Smooth muscle cell (in vitro differentiated cells): Measurements from ENCODE around the gene KRTDAP. TPM values are rescaled to one million over a fixed set of nuclear protein-coding genes. Genes with fewer than 3 reads are reported as not detected.

ENCODE experiments used
- DNase-seq: peaks from one replicate; lab custom pipeline; 2025; ENCODE audit not compliant: unreplicated experiment; lab: John Stamatoyannopoulos, UW
- H2AFZ ChIP-seq: fragments of 200-600 bp; sonication (generic); 2 replicates; pipeline ENCODE4 v1.6.0; 2016; ENCODE audit warnings: antibody characterized with exemption, low read depth, mild to moderate bottlenecking
- H3F3A ChIP-seq: fragments of 200-600 bp; sonication (generic); 2 replicates; pipeline ENCODE4 v1.6.0; 2017; ENCODE audit warnings: antibody characterized with exemption, low read depth
- H3K27ac ChIP-seq: fragments of 200-600 bp; sonication (generic); 2 replicates; pipeline ENCODE4 v1.5.1; 2016; ENCODE audit warnings: low read depth, mild to moderate bottlenecking
- H3K27me3 ChIP-seq: fragments of 200-600 bp; sonication (generic); 2 replicates; pipeline ENCODE4 v1.6.1; 2016; ENCODE audit warnings: low read depth, mild to moderate bottlenecking
- H3K36me3 ChIP-seq: fragments of 200-600 bp; sonication (generic); 2 replicates; pipeline ENCODE4 v1.5.1; 2016; ENCODE audit warnings: low read depth
- H3K4me1 ChIP-seq: fragments of 200-600 bp; sonication (generic); 2 replicates; pipeline ENCODE4 v1.5.1; 2016; ENCODE audit warnings: low read depth
- H3K4me2 ChIP-seq: fragments of 200-600 bp; sonication (generic); 2 replicates; pipeline ENCODE4 v1.6.0; 2016; ENCODE audit warnings: mild to moderate bottlenecking
- H3K4me3 ChIP-seq: fragments of 200-600 bp; sonication (generic); 2 replicates; pipeline ENCODE4 v1.5.1; 2016; ENCODE audit warnings: mild to moderate bottlenecking
- H3K79me2 ChIP-seq: fragments of 200-600 bp; sonication (generic); 2 replicates; pipeline ENCODE4 v1.6.0; 2016; ENCODE audit warnings: low read depth, mild to moderate bottlenecking
- H3K9ac ChIP-seq: fragments of 200-600 bp; sonication (generic); 2 replicates; pipeline ENCODE4 v1.6.0; 2016; ENCODE audit warnings: low read depth
- H3K9me3 ChIP-seq: fragments of 200-600 bp; sonication (generic); replicated peaks from 2 replicates; pipeline ENCODE4 v1.5.1; 2016; ENCODE audit warnings: low read depth
- H4K20me1 ChIP-seq: fragments of 200-600 bp; sonication (generic); 2 replicates; pipeline ENCODE4 v1.6.0; 2016; ENCODE audit warnings: low read depth
- CTCF ChIP-seq: fragments of 200-600 bp; sonication (generic); IDR thresholded peaks from 2 replicates; pipeline ENCODE4 v1.5.1; 2017; ENCODE audit warnings: borderline replicate concordance, mild to moderate bottlenecking, antibody characterized with exemption; ENCODE audit not compliant: insufficient read depth, poor library complexity, severe bottlenecking
- WGBS: methylation state at CpG from one replicate; pipeline ENCODE4 v1.1.7; 2016; ENCODE audit warnings: low lambda C conversion rate; 5-methylcytosine and 5-hydroxymethylcytosine counted together
- polyA plus RNA-seq: library from polyadenylated mRNA; unstranded; fragments of >200 nt; fragmentation: Nextera tagmentation; extraction: Ambion mirVana; gene quantifications from 2 replicates; pipeline ENCODE4 v1.2.1, GENCODE V29; 2016
- total RNA-seq: library from RNA; depleted of rRNA; stranded (reverse); fragments of >200 nt; gene quantifications from 2 replicates; pipeline ENCODE4 v1.2.3, GENCODE V29; 2014

KRTDAP gene
- total and polyA plus RNA-seq, 2 experiments from 2014 or later, result 68.3 to 298 TPM

DNA sequence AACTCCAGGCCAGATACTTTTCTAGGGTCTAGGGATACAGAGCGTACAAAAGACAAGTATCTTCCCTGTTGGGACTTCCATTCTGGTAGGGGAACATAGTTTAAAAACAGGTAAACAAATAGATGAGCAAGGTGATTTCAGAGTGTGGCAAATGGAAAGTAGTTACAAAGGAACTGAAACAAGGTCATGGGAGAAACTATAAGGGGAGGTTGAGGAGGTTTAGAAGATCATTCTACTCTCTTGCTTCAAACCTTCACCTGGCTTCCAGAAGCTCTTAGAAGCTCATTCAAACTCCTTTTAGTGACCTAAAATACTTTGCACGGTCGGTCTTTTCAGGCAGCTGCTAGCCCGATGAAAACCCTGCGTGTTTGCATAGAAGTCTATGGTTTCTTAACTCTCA, 33.1 kb downstream of the KRTDAP start:
- no peaks in the 10 kb centered on the region for H3K36me3 ChIP-seq
- no peak overlapping the region for H3K4me3 ChIP-seq
- no peaks in the 10 kb centered on the region for H3K4me1 ChIP-seq
- H3K4me2 ChIP-seq, result no peak overlapping the region
- no peaks in the 10 kb centered on the region for H4K20me1 ChIP-seq
- no peak overlapping the region for H3K9ac ChIP-seq
- no peak overlapping the region for H3K27ac ChIP-seq
- no peaks in the 10 kb centered on the region for H3K79me2 ChIP-seq
- WGBS, result 98% methylated on average over 5 of the region's 5 CpGs
- H3F3A ChIP-seq, result no peaks in the 10 kb centered on the region
- H3K27me3 ChIP-seq, result no peaks in the 10 kb centered on the region
- DNase-seq, result no peak
- H2AFZ ChIP-seq, result no peak overlapping the region
- H3K9me3 ChIP-seq, result no peaks in the 10 kb centered on the region
- TF ChIP-seq CTCF, result no peak

DNA sequence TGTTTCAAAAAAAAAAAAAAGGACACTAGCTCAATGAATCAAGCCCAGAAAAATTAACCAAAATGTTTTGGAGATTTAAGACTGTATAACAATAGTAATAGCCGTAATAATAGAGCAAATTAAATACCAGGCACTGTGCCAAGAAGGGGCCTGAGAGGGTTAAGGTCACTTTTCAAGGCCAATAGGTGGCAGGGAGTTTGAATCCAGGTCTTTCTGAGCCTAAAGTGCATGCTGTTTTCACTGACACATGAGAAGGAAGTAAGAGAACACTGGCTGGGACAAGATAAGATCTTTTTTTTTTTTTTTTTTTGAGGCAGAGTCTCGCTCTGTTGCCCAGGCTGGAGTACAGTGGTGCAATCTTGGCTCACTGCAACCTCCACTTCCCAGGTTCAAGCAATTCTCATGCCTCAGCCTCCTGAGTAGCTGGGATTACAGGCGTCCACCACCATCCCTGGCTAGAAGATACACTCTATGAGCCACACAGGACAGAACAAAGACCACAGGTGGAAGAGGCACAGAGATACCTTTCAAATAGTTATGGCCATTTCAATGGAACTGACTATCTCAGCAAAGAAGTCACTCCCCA, 34.6 kb downstream of the KRTDAP start:
- Histone ChIP-seq H3K9ac (no peak overlapping the region), H3K4me1 (no peaks in the 10 kb centered on the region), H3F3A (no peaks in the 10 kb centered on the region), H4K20me1 (no peaks in the 10 kb centered on the region), H2AFZ (no peak overlapping the region), H3K36me3 (no peaks in the 10 kb centered on the region), H3K4me3 (no peak overlapping the region), H3K4me2 (no peak overlapping the region), H3K79me2 (no peaks in the 10 kb centered on the region), H3K27ac (no peak overlapping the region), H3K9me3 (no peaks in the 10 kb centered on the region), H3K27me3 (no peaks in the 10 kb centered on the region)
- no peak for DNase-seq
- no peak for TF ChIP-seq CTCF
- 82% methylated on average over 3 of the region's 3 CpGs for WGBS

DNA sequence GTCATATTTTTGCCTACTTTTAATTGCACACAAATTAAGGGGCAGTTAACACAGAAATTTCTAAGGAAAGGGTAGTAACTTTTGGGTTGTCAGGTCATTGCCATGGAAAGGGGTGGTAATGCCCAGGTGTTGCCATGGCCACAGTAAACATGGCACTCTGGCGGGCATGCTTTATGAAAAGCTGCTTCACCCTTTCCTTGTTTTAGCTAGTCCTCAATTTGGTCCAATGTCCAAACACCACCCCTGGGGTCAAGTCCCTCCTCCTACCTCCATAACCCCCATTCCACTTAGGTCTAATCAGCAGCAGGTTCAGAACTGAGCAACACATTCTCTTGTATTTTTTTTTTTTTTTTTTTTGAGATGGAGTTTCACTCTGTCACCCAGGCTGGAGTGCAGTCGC, 35.6 kb downstream of the KRTDAP start:
- no peaks in the 10 kb centered on the region for H3K4me1 ChIP-seq
- no peaks in the 10 kb centered on the region for H3K36me3 ChIP-seq
- no peak overlapping the region for H3K4me2 ChIP-seq
- no peaks in the 10 kb centered on the region for H3F3A ChIP-seq
- WGBS, result 97% methylated on average over 2 of the region's 2 CpGs
- TF ChIP-seq CTCF, result no peak
- H3K79me2 ChIP-seq, result no peaks in the 10 kb centered on the region
- no peak for DNase-seq
- H3K27ac ChIP-seq, result no peak overlapping the region
- H3K4me3 ChIP-seq, result no peak overlapping the region
- no peaks in the 10 kb centered on the region for H4K20me1 ChIP-seq
- H2AFZ ChIP-seq, result no peak overlapping the region
- H3K27me3 ChIP-seq, result no peaks in the 10 kb centered on the region
- H3K9me3 ChIP-seq, result no peaks in the 10 kb centered on the region
- H3K9ac ChIP-seq, result no peak overlapping the region
